Measurements from ENCODE around the gene DSE.

Gene DSE

GRCh38 chr6:116433206-116433712 lies 62.5 kb downstream of the DSE start:
- Histone ChIP-seq H3K4me1 (ENCODE audit: insufficient read depth, low read length) (no peaks in the 10 kb centered on the region), H3K27ac (ENCODE audit: low read length) (no peak overlapping the region), H3K79me2 (ENCODE audit: insufficient read depth, low read length) (no peaks in the 10 kb centered on the region), H3K4me2 (ENCODE audit: insufficient read depth, low read length) (no peak overlapping the region), H3K9me3 (ENCODE audit: insufficient read depth, low read length, severe bottlenecking) (no peaks in the 10 kb centered on the region), H2AFZ (ENCODE audit: low read depth, low read length) (no peak overlapping the region), H3K27me3 (ENCODE audit: insufficient read depth, low read length, poor library complexity) (no peaks in the 10 kb centered on the region), H4K20me1 (ENCODE audit: insufficient read depth, low read length) (no peaks in the 10 kb centered on the region), H3K36me3 (ENCODE audit: insufficient read depth, low read length) (no peaks in the 10 kb centered on the region), H3K4me3 (ENCODE audit: low read depth in 1 of 2, low read length in 2 of 2) (no peak overlapping the region), H3K9ac (ENCODE audit: low read depth, low read length) (no peak overlapping the region)
- TF ChIP-seq CTCF (IDR thresholded peaks at IDR 0.05; ENCODE audit: borderline replicate concordance, extremely low read depth, low read length, poor library complexity, severe bottlenecking): no peak
- no peak for TF ChIP-seq EZH2 (IDR thresholded peaks at IDR 0.05; ENCODE audit: borderline replicate concordance, low read depth, low read length, severe bottlenecking)
- DNase-seq (no peak), ATAC-seq (ENCODE audit: insufficient read depth, low read depth) (no peak)

GRCh38 chr6:116434056-116434725 lies 63.4 kb downstream of the DSE start:
- ATAC-seq (ENCODE audit: insufficient read depth, low read depth) (no peak), DNase-seq (no peak)
- H3K4me3 ChIP-seq (ENCODE audit: low read depth in 1 of 2, low read length in 2 of 2): no peak overlapping the region
- no peaks in the 10 kb centered on the region for H3K79me2 ChIP-seq (ENCODE audit: insufficient read depth, low read length)
- no peaks in the 10 kb centered on the region for H3K9me3 ChIP-seq (ENCODE audit: insufficient read depth, low read length, severe bottlenecking)
- H3K27ac ChIP-seq (ENCODE audit: low read length): no peak overlapping the region
- no peak for TF ChIP-seq CTCF (IDR thresholded peaks at IDR 0.05; ENCODE audit: borderline replicate concordance, extremely low read depth, low read length, poor library complexity, severe bottlenecking)
- TF ChIP-seq EZH2 (IDR thresholded peaks at IDR 0.05; ENCODE audit: borderline replicate concordance, low read depth, low read length, severe bottlenecking): no peak
- no peaks in the 10 kb centered on the region for H3K36me3 ChIP-seq (ENCODE audit: insufficient read depth, low read length)
- H3K4me1 ChIP-seq (ENCODE audit: insufficient read depth, low read length): no peaks in the 10 kb centered on the region
- H3K9ac ChIP-seq (ENCODE audit: low read depth, low read length): no peak overlapping the region
- H2AFZ ChIP-seq (ENCODE audit: low read depth, low read length): no peak overlapping the region
- no peak overlapping the region for H3K4me2 ChIP-seq (ENCODE audit: insufficient read depth, low read length)
- H4K20me1 ChIP-seq (ENCODE audit: insufficient read depth, low read length): no peaks in the 10 kb centered on the region
- H3K27me3 ChIP-seq (ENCODE audit: insufficient read depth, low read length, poor library complexity): no peaks in the 10 kb centered on the region

- no peak for DNase-seq
- H3K79me2 ChIP-seq (ENCODE audit: insufficient read depth, low read length): no peaks in the 10 kb centered on the region
- H3K4me3 ChIP-seq (ENCODE audit: low read depth in 1 of 2, low read length in 2 of 2): no peak overlapping the region
- H3K36me3 ChIP-seq (ENCODE audit: insufficient read depth, low read length): no peaks in the 10 kb centered on the region
- no peaks in the 10 kb centered on the region for H3K9me3 ChIP-seq (ENCODE audit: insufficient read depth, low read length, severe bottlenecking)
- TF ChIP-seq EZH2 (IDR thresholded peaks at IDR 0.05; ENCODE audit: borderline replicate concordance, low read depth, low read length, severe bottlenecking): no peak
- no peak for TF ChIP-seq CTCF (IDR thresholded peaks at IDR 0.05; ENCODE audit: borderline replicate concordance, extremely low read depth, low read length, poor library complexity, severe bottlenecking)
- ATAC-seq (ENCODE audit: insufficient read depth, low read depth): no peak
- H3K9ac ChIP-seq (ENCODE audit: low read depth, low read length): no peak overlapping the region
- no peaks in the 10 kb centered on the region for H3K4me1 ChIP-seq (ENCODE audit: insufficient read depth, low read length)
- H4K20me1 ChIP-seq (ENCODE audit: insufficient read depth, low read length): no peaks in the 10 kb centered on the region
- H3K27me3 ChIP-seq (ENCODE audit: insufficient read depth, low read length, poor library complexity): no peaks in the 10 kb centered on the region
- H2AFZ ChIP-seq (ENCODE audit: low read depth, low read length): no peak overlapping the region
- H3K4me2 ChIP-seq (ENCODE audit: insufficient read depth, low read length): no peak overlapping the region
- H3K27ac ChIP-seq (ENCODE audit: low read length): no peak overlapping the region
Observed at GRCh38 chr6:116436586-116436985, 65.8 kb downstream of the DSE start.
